HG03025 (cell line): ENCODE results near the gene MBNL1.

Source experiments
- ATAC-seq: cut with Tn5 transposase; IDR thresholded peaks from one replicate; pipeline ENCODE4 v1.9.1; 2021; ENCODE audit warnings: mild to moderate bottlenecking, moderate library complexity; ENCODE audit not compliant: unreplicated experiment, low FRiP score

Gene MBNL1

DNA sequence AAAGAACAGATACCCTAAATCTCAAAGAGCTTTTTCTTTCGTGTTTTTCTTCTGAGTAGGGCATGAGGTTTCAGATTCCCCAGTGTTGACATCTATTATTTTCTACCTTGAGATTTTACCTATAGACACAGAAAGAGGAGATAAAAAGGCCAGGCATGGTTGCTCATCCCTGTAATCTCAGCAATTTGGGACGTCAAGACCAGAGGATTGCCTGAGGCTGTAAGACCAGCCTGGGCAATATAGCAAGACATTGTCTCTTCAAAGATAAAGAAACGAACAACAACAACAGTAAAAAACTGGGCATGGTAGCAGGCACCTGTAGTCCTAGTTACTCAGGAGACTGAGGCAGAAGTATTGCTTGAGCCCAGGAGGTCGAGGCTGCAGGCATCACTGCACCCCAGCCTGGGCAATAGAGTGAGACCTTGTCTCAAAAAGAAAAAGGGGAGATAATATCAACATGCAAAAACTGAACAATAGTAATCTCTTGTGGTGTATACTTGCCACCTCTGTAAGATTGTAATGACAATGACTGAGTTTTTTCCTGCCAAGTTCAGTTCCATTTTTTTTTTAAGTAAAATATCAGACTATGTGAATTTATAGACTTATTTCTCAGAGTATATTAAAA lies 71.3 kb downstream of the MBNL1 start:
- no peak for ATAC-seq

DNA sequence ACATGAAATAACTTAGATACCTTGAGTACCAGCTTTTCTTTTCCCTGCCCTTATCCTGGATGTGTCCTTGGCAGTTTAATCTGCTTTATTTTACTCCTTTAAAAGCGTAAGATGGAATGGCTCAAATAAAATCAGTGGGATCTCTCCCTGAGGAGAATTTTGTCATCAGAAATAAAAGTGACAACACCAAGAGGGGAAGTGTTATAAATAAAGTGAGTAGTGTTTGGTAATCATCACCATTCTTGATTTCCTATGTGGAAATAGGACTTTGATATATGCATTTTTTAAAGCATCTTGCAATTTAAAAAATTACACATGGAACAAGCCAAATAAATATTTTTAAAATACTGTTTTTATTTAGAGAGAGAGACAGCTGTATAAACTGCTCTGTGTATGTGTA lies 76.5 kb downstream of the MBNL1 start:
- no peak for ATAC-seq

DNA sequence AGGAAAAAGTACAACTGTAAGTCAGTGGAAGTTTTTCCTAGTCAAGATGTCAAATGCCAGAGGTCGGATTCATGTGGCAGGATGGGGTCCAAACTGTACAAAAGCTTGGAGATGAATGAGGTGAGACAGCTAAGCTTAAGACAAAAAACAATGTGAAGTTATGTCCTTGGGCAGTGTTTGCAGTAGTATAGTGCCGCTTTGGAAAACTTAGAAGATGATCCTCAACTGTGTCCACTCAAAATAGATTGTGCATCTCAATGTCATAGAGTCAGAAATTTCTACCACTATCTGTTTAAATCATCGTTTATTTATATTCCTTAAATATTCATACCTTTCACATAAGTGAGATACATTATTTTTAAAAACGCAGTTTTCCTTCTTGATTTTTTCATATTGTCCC lies 77.3 kb downstream of the MBNL1 start:
- no peak for ATAC-seq

DNA sequence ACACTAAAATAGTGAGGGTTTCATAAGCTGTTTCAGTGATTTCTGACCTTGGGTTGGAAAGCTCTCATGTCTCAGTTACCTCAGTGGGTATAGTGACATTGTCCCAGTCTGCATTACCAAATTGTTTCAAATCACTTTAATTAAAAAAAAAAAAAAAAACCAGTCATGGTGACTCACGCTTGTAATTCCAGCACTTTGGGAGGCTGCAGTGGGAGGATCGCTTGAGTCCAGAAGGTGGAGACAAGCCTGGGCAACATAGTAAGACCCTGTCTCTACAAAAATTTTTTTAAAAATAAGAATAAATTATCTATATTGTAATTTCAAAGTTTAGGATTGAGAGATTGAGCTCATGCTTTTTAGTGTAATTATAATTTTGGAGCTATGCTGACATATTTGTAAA lies 78.0 kb downstream of the MBNL1 start:
- no peak for ATAC-seq

DNA sequence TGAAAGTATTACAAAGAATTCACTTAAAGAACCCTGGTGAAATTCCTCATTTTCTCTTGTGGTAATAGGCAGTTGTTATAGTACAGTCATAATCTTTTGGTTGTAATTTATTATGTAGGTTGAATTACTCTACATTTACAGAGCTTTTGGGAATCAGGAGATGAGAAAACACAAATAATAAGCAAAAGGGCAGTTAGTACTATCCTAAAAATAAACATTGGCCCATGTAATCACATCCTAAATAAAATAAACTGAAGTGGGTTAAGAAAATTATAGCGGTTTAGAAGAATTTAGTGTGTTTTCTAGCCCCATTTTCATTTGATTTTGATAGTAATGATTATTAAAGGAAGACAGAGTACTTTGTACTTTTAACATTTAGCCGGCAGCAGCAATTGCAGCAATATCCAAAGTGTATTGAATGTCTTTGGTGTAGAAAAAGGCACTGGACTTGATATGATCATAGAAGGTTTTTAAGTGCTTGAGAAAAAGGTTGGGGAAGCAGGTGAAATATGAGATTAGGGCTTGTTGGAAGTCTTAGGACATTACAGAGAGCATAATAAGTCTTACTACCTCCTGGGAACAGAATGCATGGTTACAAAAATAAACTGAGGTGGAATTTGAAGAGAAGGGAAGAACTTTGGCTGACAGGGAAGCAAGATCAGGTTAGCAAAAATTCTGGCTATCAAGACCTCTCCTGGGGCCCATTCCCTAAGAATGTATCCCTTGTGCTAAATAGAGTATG lies 79.9 kb downstream of the MBNL1 start:
- ATAC-seq, result no peak

DNA sequence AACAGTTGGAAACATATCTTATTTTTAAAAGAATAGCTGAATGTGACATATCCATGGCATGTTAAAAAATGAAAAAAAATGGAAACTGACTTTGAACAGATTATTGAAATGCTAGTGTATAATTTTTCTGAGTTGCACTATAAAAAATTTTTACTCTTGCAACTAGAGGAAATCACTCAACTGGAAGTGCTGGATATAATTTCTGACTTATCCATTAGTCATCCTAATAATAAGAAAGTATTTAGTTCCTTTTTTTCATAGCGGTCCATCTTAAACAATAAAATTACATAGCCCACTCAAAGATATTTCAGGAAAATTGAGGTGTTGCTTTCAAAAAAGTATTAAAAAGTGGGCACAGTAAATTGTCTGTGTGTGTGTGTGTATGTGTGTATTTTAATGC lies 80.7 kb downstream of the MBNL1 start:
- no peak for ATAC-seq

DNA sequence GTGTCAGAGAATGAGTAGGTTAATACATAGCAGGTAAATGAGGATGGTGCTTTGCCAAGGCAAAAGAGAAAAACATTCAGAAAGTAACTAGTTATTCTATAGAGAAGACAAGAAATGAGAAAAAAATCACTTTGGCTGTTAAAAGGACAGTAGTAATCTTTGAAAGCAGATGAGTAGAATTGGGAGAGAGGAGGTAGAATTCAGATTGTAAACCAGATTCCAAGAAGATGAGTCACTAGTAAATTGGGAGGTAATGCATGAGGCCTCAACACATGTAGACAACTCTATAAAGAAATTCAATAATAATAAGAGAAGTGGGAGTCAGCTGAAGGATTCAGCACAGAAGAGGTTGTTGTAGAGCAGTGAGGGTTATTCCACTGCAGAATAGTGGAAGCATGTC lies 81.4 kb downstream of the MBNL1 start:
- no peak for ATAC-seq

DNA sequence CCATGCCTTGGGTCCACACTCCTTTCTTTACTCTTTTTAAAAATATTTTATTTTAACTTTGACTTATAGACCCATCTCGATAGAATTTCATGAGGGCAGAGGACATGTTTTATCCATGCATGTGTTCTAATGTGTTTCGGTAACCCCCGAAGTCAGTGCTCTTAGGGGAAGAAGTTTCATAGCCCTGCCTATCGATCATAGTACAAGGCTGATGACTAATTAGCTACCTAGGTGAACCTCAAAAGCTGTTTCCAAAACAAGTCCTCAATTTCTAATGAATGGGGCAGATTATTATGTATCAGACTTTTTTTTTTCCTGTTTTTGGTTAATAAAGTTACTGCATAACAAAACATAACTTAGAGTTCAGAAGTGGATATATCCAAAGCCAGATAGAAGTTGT lies 82.0 kb downstream of the MBNL1 start:
- ATAC-seq, result no peak

DNA sequence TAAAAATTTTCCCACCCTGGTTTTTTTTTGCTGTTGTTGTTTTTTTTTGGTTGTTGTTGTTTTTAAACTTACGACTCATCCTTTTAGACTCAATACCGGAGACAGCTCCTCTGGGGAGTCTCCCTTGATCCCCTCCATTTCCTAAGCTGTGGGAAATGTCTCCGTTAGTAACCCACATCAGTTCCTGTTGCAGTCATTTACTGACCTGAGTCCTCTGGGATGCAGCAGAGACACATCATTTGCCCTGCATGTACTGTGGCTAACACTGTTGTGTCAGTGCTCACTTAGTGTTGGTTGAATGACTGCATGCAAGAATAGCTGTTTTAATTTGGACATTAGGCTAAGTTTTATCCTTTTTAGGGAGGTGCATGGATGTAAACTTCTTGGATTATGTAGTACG lies 83.8 kb downstream of the MBNL1 start:
- no peak for ATAC-seq

DNA sequence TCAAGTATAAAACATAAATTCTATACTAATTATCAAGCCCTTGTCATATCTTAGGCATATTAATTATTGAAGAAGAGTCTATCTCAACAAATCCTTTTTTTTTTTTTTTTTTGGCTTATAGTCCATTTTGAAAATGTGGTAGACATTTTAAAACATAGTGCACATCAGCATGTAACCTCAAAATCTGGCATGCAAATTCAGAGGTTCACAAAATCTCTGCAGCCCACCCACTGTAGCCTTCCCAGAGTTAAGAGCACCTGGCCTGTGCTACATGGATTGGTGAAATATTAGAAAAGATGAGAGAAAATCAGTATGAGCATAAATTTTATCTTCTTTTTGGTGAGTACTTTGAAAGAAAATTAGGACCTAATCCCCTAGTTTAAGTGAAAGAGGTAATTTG lies 84.8 kb downstream of the MBNL1 start:
- no peak for ATAC-seq

DNA sequence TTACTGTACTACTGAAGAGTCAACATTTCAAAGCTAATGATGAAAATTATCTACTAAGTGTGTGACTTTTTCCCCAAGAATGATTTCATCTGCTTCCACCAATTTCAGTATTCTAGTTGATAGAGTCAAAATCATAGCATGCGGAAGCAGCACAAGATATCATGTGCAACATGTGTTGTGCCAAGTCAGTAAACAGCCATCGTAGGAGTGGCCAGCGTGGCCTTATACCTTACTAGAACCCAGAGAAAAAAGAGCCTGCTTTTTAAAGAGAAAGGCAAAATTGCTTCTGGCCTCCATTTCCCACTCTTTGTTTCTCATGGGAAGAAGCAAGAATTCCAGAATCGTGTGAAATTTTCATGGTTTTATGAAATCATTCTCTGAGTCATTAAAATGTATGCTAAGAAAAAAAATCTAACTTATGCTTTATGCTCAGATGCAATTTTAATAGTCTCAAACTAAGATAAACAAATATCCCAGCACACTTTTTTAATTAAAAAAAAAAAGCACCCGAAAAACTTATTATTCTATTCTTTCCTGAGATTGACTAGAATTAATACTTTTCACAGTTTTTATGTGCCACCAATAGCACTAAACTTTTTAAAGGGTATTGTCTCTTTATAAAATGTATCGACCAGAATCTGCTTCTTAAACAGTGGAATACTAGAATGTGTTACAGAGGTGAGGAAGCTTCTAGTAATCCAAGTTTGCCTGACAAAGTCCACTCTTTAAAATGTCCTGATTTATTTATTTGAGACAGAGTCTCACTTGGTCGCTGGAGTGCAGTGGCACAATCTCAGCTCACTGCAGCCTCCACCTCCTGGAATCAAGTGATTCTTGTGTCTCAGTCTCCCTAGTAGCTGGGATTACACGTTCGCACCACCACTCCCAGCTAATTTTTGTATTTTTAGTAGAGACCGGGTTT lies 87.3 kb downstream of the MBNL1 start:
- ATAC-seq, result no peak

DNA sequence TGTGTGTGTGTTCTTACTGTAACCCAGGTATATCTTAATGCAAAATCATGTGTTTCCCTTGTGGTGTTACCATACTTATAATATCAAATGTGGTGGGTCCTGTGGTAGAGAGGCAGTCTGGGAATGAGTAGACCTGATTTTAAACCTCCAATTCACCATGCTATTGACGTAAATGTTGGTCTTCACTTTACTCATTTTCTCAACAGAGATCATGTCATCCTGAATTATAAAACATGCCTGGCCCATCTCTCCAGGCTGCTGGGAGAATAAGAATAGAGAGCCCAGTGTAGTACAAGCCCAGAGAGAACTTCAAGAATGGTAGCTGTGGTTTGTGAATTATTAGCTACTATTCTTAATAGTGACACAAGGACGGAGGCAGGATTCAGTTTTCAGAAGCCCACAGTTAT lies 88.1 kb downstream of the MBNL1 start:
- ATAC-seq, result no peak

DNA sequence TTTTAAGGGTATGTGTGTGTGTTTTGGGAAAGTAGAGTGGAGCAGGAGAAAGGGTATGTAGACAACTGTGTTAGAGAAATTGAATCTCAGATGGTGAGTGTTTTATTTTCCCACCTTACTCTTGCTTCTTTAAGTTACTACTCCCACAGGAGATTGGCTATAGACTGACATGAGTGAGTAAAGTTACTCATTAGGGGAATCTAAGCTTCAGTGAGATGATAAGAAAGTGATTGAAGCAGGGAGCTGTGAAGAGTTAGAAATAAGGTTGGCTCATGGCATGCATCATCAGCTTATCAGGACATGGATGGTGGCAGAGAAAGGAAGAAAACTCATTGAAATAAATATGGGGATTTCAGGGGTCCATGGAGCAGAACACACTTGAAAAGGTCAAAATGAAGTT lies 88.9 kb downstream of the MBNL1 start:
- ATAC-seq, result no peak

DNA sequence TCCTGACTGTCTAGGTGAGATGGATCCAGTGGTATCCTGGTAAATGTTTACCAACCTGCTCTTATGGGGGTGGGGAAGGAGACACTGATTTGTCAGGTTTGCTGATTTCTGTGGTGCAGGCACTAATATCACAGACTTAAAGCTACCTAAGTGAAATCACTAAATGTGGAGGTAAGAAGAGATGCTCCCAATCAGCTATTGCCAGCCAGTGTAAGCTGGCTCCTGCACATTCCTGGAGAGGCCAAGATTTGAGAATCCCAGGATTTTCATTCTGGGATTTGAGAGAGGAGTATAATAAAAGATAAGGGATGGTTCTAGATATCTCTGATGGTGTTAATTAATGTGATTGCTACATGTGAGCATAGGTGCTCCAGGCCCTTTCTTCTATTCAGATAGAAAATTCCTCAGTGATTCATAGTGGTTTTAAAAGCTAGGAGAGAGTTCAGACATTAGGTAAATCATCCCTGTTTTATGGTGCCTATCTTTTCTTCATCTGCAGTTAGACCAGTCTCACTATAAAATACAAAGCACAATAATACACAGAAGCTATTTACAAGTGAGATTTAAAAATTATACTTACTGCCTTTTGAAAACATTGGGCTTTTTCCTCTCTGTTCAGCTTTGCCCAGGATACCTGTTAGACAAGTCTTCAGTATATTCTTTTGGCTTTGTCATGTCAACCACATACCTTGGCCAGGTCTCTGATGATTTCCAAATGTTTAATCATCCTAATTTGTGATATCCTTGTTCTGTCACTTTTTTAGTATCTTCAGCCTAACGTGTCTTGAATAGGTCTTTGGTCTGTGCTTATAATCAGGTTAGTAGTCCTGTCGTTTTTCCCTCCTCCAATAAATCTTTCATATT lies 90.9 kb downstream of the MBNL1 start:
- no peak for ATAC-seq

DNA sequence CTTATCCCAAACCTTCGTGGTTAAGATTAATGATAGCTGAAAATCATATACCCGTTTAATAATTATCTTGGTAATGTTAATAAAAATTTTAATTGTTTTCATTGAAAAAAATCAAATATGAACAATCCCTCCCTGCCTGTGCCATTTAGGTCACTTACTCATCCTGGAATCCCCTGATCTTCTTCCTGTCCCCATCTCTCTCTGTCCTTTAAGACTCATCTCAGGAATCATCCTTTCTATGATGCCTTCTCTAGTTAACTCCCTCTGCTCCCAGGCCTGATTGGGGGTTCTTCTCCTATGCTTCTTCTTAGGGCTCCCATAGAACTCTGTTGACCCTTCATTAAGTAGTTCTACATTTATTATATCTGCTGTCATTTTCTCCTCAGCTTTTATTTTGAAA lies 91.6 kb downstream of the MBNL1 start:
- no peak for ATAC-seq

DNA sequence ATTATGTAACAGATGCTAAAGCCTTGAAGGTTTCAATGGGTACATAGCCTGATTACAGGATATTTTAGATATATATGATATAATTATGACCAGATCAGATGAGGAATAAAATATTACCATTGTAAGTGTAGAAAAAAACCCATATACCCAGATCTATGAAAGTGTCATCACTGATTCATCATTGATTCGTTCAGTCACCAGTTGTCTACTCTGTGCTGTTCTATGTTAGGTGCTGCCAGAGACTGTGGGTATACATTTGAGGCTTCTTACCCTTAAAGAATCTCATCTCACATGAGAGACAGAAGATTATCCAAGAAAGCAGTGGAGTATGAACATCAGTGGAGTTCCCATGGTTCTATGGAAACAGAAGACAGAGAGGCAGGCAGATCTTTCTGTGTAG lies 92.2 kb downstream of the MBNL1 start:
- no peak for ATAC-seq

DNA sequence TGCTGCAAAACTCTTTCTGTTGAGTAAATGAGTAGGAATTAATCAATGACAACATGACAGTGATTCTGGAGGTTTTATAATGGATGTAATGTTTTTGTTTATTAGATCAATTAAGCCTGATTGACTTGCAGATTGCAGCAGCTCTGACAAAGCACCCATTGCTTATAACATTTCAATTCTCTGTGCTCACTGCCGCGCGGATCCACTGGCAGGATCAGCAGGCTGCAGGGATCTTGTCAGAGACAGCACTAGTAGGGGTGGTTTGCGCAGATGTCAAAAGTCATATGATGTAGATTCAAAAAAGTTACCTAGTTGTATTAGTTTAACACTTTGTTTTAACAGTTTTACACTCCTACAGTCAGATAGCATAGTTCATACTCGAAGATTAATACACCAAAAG lies 93.4 kb downstream of the MBNL1 start:
- no peak for ATAC-seq

DNA sequence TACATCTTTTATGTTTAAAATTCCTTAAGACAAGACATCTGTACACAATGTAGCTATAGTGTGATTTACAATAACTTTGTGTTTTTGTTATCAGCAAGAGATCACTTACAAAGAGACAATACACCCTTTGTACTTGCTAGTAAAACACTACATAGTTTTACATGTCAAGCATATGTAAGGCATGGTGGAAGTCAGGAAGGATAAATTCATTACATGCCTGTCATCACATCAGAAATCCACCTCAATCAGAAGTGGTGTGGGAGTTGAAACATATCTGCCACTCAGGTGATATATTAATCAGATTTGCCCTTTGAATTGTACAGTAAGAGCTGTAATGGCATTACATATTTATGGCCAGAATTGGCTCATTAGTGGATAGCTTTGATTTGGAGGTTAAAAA lies 95.5 kb downstream of the MBNL1 start:
- ATAC-seq, result no peak

DNA sequence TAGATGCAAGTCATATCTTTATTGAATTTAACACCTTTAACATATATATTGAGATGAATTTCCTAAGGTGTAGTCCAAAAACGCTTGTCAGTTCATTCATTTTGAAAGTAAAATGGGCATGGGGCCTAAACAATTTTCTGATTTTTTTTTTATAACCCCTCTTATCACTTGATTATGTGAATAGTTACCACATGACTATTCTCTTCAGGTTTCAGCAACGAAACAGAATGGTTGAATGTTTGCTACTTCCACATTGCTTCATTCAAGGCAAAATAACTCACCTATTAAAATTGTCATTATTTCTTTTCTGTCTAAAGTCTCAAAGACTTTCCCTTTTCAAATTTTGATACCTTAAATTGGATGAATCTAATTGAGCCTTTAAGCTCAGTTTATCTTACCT lies 96.4 kb downstream of the MBNL1 start:
- ATAC-seq, result no peak

DNA sequence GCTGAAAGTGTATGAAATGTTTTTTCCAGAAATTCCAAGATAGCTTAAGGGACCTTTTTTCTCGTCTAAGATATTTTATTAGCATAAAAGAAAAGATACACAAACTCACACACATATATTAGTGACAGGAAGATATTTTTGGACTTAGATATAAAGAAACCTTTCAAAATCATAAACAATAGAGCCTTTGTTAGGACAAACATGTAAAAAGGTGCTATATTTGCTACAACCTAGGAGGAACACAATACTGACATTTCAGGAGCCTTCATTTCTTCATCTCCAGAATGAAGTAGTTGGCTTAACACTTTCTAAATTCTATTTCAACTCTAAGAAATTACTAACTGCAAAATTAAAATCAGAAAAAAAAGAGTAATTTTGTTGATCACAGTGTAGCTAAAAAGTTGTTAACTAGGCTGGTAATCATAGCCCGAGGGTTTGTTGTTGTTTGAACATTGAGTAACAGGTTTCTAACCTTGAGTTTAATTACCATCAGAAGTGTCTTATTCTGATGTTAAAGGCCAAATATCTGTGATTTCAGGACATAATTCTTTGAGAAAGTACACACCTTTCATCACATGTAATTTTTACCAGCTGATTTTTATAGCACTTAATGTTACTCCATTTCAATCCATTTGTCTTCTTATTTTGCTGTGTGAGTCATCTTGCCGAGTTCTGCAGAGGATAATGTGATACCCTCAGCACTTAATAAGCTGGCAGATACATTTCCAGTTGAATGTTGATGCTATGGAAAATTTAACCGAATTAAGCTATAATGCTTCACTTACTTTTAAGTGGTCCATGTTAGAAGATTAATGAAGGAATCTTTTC lies 97.3 kb downstream of the MBNL1 start:
- no peak for ATAC-seq
